K562 (cell line): ENCODE measurements around the gene GP1BA. TPM values are rescaled to one million over a fixed set of nuclear protein-coding genes. Genes with fewer than 3 reads are reported as not detected.

Source experiments
- EP400 ChIP-seq: fragments of 450-650 bp; IDR thresholded peaks from 2 replicates; pipeline ENCODE4 v1.6.1; 2017; ENCODE audit warnings: antibody characterized with exemption, mild to moderate bottlenecking, moderate library complexity
- ESRRA ChIP-seq: fragments of 450-650 bp; IDR thresholded peaks from 2 replicates; pipeline ENCODE4 v1.6.1; 2014; ENCODE audit warnings: low read depth, mild to moderate bottlenecking, moderate library complexity, borderline replicate concordance
- HMG20A ChIP-seq: fragments of 450-650 bp; formaldehyde crosslinking; conservative IDR thresholded peaks from 2 replicates; pipeline ENCODE4 v1.4.0; 2020; ENCODE audit warnings: mild to moderate bottlenecking, mixed read lengths
- MIER1 ChIP-seq: fragments of 450-650 bp; IDR thresholded peaks from 2 replicates; pipeline ENCODE4 v1.6.1; 2016; ENCODE audit warnings: antibody characterized with exemption, mild to moderate bottlenecking, low read depth
- NRF1 ChIP-seq, 2 experiments: fragments of 450-650 bp; IDR thresholded peaks in 1 of 2; conservative IDR thresholded peaks in 1 of 2; 2 replicates each; pipeline ENCODE4 v1.6.1; 2014; ENCODE audit warnings: mild to moderate bottlenecking in 2 of 2
- NUFIP1 ChIP-seq: fragments of 450-650 bp; IDR thresholded peaks from 2 replicates; pipeline ENCODE4 v1.6.1; 2018; ENCODE audit not compliant: partially characterized antibody
- OTX1 ChIP-seq: fragments of 450-650 bp; formaldehyde crosslinking; IDR thresholded peaks from 2 replicates; pipeline ENCODE4 v1.4.0; 2022; ENCODE audit warnings: mild to moderate bottlenecking
- POLR2G ChIP-seq: fragments of 200-400 bp; formaldehyde crosslinking; IDR thresholded peaks from 2 replicates; pipeline ENCODE4 v1.6.1; 2017; ENCODE audit warnings: low read depth, mild to moderate bottlenecking, antibody characterized with exemption, low read length, moderate library complexity
- TBP ChIP-seq: optimal IDR thresholded peaks from 2 replicates; pipeline ENCODE3; 2011; ENCODE audit warnings: low read depth, low read length, improper control_type of control experiment
- ZBTB7A ChIP-seq: IDR thresholded peaks from 2 replicates; pipeline ENCODE4 v1.6.1; 2011; ENCODE audit warnings: low read depth, mild to moderate bottlenecking, low read length, moderate library complexity, borderline replicate concordance; ENCODE audit not compliant: control insufficient read depth
- ZNF146 ChIP-seq: IDR thresholded peaks from one replicate; pipeline ENCODE4 v1.6.1; 2018; ENCODE audit warnings: missing compliant biosample characterization; ENCODE audit not compliant: unreplicated experiment
- ZNF165 ChIP-seq: fragments of 250-450 bp; sonication (Bioruptor Pico); IDR thresholded peaks from 2 replicates; pipeline ENCODE4 v1.4.0; 2020; ENCODE audit warnings: borderline replicate concordance
- ZNF41 ChIP-seq: fragments of 250-450 bp; sonication (Bioruptor Pico); conservative IDR thresholded peaks from 2 replicates; pipeline ENCODE4 v1.4.0; 2020; ENCODE audit warnings: mild to moderate bottlenecking
- ZNF707 ChIP-seq: fragments of 250-450 bp; sonication (Bioruptor Pico); conservative IDR thresholded peaks from 2 replicates; pipeline ENCODE4 v1.8.0; 2022; ENCODE audit warnings: inconsistent platforms, mild to moderate bottlenecking, moderate library complexity
- ZNF764 ChIP-seq: fragments of 250-450 bp; sonication (Bioruptor Pico); IDR thresholded peaks from 2 replicates; pipeline ENCODE4 v1.4.0; 2020; ENCODE audit warnings: low read depth, mild to moderate bottlenecking, moderate library complexity
- polyA plus RNA-seq, 8 experiments: library from polyadenylated mRNA; depleted of rRNA in 4 of 8; stranded (reverse) in 5 of 8; unstranded in 3 of 8; fragments of >200 nt; fragmentation: Nextera tagmentation in 2 of 8; fragmentation: Illumina TruSeq in 1 of 8; extraction: Ambion mirVana in 2 of 8; extraction: Trizol in 1 of 8; gene quantifications; 2 replicates each; pipeline versions ENCODE4 v1.2.1 to v1.2.3, GENCODE V29; 2011 to 2014; ENCODE audit warnings: inconsistent platforms in 1 of 8, missing spikeins in 1 of 8
- total RNA-seq, 7 experiments: library from RNA; depleted of rRNA in 6 of 7; stranded (reverse); fragments of >200 nt in 6 of 7; fragmentation: Illumina TruSeq in 2 of 7; extraction: Trizol in 2 of 7; gene quantifications; 2 replicates each; pipeline versions ENCODE4 v1.2.1 to v1.2.3, GENCODE V29; 2011 to 2021; ENCODE audit warnings: low replicate concordance in 1 of 7
- TF ChIP-seq, protein P1 (sequence below): sonication (generic); formaldehyde crosslinking; IDR thresholded peaks from 2 replicates; pipeline ENCODE4 v1.8.0; 2022; ENCODE audit warnings: mild to moderate bottlenecking, missing genetic modification reagents
- TF ChIP-seq, protein P2 (sequence below): fragments of 450-650 bp; IDR thresholded peaks from 2 replicates; pipeline ENCODE4 v1.7.0; 2016; ENCODE audit warnings: borderline replicate concordance
- TF ChIP-seq, protein P3 (sequence below): IDR thresholded peaks from 2 replicates; pipeline ENCODE4 v1.6.1; 2011; ENCODE audit warnings: borderline replicate concordance, low read depth, mild to moderate bottlenecking, moderate library complexity, low read length; ENCODE audit not compliant: insufficient read depth, poor library complexity, severe bottlenecking
- TF ChIP-seq, protein P4 (sequence below), 2 experiments: fragments of 450-650 bp in 1 of 2; sonication (generic) in 1 of 2; formaldehyde crosslinking; conservative IDR thresholded peaks; 2 replicates each; pipeline versions ENCODE4 v1.4.0 to v1.8.1; 2020 to 2022; ENCODE audit warnings: mild to moderate bottlenecking in 1 of 2, missing genetic modification reagents in 1 of 2

The GP1BA gene
- total and polyA plus RNA-seq, 9 of the 15 experiments (the other 6 are each of a cell fraction or from before 2014, with no cell fraction given): 0.01 TPM; not detected in 8

DNA sequence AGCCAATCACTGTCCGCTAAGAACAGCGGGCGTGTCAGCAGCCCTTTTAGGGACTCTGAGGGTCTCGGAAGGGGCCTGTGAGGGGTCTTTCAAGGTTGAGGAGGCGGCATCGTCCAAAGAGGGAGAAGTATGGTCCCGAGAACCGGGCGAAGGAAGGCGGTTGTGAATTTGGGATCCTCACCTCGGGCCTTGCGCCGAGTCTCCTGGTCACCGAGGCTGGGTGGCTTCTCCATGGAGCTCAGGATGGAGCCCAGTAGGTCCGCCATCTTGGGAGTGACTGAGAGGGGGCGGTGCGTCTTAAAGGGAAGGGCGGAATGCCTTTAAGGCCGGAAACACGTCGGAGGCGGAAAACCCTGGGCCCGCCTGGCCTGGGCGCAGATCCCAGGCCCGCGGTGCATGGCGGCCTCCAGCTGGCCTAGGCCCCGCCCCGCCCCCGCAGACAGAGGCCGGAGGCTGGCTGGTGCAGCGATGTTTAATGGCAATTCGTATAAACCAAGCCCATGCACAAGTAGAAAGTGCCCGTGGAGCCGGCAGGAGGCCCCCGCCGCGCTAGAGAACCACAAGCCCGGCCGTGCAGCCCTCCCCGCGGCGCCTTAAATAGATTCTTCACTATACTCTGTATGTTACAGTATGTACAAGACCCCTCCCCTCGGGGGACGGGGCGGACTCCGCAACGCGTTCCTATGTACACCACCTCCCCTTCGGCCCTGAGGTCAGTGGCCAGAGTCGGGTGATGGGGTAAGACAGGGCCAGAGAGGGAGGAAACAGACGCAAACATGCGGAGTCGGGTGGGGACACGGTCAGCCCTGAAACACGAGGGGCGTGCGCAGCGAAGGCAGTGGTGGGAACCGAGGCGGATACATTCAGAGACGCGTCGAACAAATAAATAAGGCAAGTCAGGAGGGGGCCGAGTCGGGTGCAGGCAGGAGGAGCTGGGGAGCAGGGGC is 35.7 kb downstream of the GP1BA start, which contains the start of gene SPAG7 (continued):
- TF ChIP-seq, protein P1, sequence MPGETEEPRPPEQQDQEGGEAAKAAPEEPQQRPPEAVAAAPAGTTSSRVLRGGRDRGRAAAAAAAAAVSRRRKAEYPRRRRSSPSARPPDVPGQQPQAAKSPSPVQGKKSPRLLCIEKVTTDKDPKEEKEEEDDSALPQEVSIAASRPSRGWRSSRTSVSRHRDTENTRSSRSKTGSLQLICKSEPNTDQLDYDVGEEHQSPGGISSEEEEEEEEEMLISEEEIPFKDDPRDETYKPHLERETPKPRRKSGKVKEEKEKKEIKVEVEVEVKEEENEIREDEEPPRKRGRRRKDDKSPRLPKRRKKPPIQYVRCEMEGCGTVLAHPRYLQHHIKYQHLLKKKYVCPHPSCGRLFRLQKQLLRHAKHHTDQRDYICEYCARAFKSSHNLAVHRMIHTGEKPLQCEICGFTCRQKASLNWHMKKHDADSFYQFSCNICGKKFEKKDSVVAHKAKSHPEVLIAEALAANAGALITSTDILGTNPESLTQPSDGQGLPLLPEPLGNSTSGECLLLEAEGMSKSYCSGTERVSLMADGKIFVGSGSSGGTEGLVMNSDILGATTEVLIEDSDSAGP (CRISPR knock-in tag): no peak
- TF ChIP-seq ZBTB7A (peak; percentile 96), ZNF707 (CRISPR knock-in tag) (no peak), ZNF764 (CRISPR knock-in tag) (peak; percentile 14; the same call in 1 of the 2 replicates), OTX1 (CRISPR knock-in tag) (0 out of 2 replicates have a peak, but pooled peaks have one; percentile 54), ZNF146 (CRISPR knock-in tag) (no peak), ZNF41 (CRISPR knock-in tag) (no peak), ZNF165 (CRISPR knock-in tag) (no peak), EP400 (peak; percentile 82), ESRRA (no peak), TBP (peak; percentile 58), NRF1 (conservative IDR thresholded peaks at IDR 0.05 in 1 of 2, IDR thresholded peaks at IDR 0.05 in 1 of 2) (peak; percentile 15 to 42; a peak in 2 of 4 replicates), MIER1 (no peak), NUFIP1 (no peak), POLR2G (peak; percentile 83), HMG20A (no peak)
- TF ChIP-seq, protein P2, sequence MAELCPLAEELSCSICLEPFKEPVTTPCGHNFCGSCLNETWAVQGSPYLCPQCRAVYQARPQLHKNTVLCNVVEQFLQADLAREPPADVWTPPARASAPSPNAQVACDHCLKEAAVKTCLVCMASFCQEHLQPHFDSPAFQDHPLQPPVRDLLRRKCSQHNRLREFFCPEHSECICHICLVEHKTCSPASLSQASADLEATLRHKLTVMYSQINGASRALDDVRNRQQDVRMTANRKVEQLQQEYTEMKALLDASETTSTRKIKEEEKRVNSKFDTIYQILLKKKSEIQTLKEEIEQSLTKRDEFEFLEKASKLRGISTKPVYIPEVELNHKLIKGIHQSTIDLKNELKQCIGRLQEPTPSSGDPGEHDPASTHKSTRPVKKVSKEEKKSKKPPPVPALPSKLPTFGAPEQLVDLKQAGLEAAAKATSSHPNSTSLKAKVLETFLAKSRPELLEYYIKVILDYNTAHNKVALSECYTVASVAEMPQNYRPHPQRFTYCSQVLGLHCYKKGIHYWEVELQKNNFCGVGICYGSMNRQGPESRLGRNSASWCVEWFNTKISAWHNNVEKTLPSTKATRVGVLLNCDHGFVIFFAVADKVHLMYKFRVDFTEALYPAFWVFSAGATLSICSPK: peak; percentile 99
- TF ChIP-seq, protein P3, sequence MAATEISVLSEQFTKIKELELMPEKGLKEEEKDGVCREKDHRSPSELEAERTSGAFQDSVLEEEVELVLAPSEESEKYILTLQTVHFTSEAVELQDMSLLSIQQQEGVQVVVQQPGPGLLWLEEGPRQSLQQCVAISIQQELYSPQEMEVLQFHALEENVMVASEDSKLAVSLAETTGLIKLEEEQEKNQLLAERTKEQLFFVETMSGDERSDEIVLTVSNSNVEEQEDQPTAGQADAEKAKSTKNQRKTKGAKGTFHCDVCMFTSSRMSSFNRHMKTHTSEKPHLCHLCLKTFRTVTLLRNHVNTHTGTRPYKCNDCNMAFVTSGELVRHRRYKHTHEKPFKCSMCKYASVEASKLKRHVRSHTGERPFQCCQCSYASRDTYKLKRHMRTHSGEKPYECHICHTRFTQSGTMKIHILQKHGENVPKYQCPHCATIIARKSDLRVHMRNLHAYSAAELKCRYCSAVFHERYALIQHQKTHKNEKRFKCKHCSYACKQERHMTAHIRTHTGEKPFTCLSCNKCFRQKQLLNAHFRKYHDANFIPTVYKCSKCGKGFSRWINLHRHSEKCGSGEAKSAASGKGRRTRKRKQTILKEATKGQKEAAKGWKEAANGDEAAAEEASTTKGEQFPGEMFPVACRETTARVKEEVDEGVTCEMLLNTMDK: no peak
- TF ChIP-seq, protein P4, sequence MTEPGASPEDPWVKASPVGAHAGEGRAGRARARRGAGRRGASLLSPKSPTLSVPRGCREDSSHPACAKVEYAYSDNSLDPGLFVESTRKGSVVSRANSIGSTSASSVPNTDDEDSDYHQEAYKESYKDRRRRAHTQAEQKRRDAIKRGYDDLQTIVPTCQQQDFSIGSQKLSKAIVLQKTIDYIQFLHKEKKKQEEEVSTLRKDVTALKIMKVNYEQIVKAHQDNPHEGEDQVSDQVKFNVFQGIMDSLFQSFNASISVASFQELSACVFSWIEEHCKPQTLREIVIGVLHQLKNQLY (CRISPR knock-in tag; conservative IDR thresholded peaks at IDR 0.05): no peak
